ENCODE results near the gene ZNF611. TPM values are rescaled to one million over a fixed set of nuclear protein-coding genes. Genes with fewer than 3 reads are reported as not detected.
"Not testable (repeated sequence)": the region's sequence is repeated elsewhere in the genome, so short reads cannot be mapped to it uniquely, and the experiment has no call there.

ZNF611 gene
- total and polyA plus RNA-seq, 2 of the 13 experiments (the other 11 are each of a cell fraction or from before 2014, with no cell fraction given) = 2.7 to 4.1 TPM

- peak; percentile 58; the same call in 1 of the 2 replicates for TF ChIP-seq HNF1A (IDR thresholded peaks at IDR 0.05; ENCODE audit: low read depth)
- not testable (repeated sequence) for TF ChIP-seq HNF1A (CRISPR knock-in tag; IDR thresholded peaks at IDR 0.05; ENCODE audit: borderline replicate concordance); SOX6 (IDR thresholded peaks at IDR 0.05)
- peak; percentile 31; the same call in 1 of the 2 replicates for TF ChIP-seq HOXA3 (CRISPR knock-in tag; IDR thresholded peaks at IDR 0.05)
- 0 out of 2 replicates have a peak, but pooled peaks have one; percentile 50 for TF ChIP-seq ZNF12 (CRISPR knock-in tag; IDR thresholded peaks at IDR 0.05)
- peak; percentile 50 for TF ChIP-seq SOX6 (CRISPR knock-in tag; IDR thresholded peaks at IDR 0.05)
- peak; percentile 48; the same call in 1 of the 2 replicates for TF ChIP-seq SIX1 (CRISPR knock-in tag; IDR thresholded peaks at IDR 0.05; ENCODE audit: borderline replicate concordance)
Measured at GRCh38 chr19:52723907-52724598, 10.8 kb downstream of the ZNF611 start (continued).

Measured in HepG2 (cell line).